Bronchial epithelial cell (primary cell): ENCODE results near the gene PVALEF. TPM values are rescaled to one million over a fixed set of nuclear protein-coding genes. Genes with fewer than 3 reads are reported as not detected.

Experiments used
- DNase-seq: peaks from one replicate; pipeline ENCODE4 v3.0.0-alpha.2; 2010; ENCODE audit warnings: low read depth
- FAIRE-seq: peaks from 2 replicates; lab custom pipeline; 2011; peaks lifted over from hg19 to GRCh38; lab: Jason Lieb, UNC
- H3K27me3 ChIP-seq: 2 replicates; pipeline ENCODE4 v1.5.1; 2011; ENCODE audit warnings: low read length; ENCODE audit not compliant: control insufficient read depth, insufficient read depth
- H3K36me3 ChIP-seq: 2 replicates; pipeline ENCODE4 v1.5.1; 2011; ENCODE audit warnings: low read length; ENCODE audit not compliant: control insufficient read depth, insufficient read depth
- H3K4me3 ChIP-seq: 2 replicates; pipeline ENCODE4 v1.5.1; 2011; ENCODE audit warnings: mild to moderate bottlenecking, low read depth, low read length, control low read depth
- total RNA-seq: library from RNA; depleted of rRNA; stranded (reverse); fragments of >200 nt; gene quantifications from 2 replicates; pipeline ENCODE4 v1.2.1, GENCODE V29; 2014
- TF ChIP-seq, protein P1 (sequence below): IDR thresholded peaks from 2 replicates; pipeline ENCODE4 v1.5.1; 2011; ENCODE audit warnings: mild to moderate bottlenecking, moderate library complexity, low read length, control low read depth, inconsistent platforms; ENCODE audit not compliant: insufficient read depth, severe bottlenecking

PVALEF gene
- total RNA-seq, 1 donor from 2014 or later, result not detected

DNA sequence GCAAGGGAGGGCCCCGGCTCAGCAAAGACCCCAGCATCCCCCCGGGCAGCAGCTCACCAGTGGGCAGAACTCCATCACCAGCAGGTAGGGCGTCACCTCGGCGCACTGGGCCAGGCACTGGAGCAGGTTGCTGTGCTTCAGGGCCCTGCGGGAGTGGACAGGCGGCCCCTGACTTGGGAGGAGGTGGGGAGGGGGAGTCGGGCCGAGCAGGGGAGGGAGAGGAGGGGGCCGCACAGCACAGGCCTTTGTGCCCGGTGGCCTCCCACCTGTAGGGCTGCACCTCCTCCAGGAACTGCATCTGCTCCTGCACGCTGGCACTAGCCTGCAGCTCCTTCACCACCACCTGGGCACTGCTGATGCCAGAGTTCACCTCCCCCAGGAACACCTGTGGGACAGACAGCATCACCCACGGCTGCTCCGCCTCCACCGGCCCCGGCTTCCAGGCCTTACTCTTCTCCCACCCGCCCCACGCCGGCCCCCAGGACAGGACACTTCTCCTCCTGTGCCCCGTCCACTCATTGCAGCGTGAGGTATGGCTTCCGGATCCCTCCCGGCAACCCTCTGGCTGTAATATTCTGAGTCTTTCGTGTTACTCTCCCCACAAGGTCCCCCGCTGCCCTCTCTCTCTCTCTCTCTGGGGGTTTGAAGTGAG, 37.7 kb upstream of the PVALEF start:
- H3K4me3 ChIP-seq, result no peak overlapping the region
- no peaks in the 10 kb centered on the region for H3K36me3 ChIP-seq
- TF ChIP-seq, protein P1, sequence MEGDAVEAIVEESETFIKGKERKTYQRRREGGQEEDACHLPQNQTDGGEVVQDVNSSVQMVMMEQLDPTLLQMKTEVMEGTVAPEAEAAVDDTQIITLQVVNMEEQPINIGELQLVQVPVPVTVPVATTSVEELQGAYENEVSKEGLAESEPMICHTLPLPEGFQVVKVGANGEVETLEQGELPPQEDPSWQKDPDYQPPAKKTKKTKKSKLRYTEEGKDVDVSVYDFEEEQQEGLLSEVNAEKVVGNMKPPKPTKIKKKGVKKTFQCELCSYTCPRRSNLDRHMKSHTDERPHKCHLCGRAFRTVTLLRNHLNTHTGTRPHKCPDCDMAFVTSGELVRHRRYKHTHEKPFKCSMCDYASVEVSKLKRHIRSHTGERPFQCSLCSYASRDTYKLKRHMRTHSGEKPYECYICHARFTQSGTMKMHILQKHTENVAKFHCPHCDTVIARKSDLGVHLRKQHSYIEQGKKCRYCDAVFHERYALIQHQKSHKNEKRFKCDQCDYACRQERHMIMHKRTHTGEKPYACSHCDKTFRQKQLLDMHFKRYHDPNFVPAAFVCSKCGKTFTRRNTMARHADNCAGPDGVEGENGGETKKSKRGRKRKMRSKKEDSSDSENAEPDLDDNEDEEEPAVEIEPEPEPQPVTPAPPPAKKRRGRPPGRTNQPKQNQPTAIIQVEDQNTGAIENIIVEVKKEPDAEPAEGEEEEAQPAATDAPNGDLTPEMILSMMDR, result no peak
- peaks cover 1% of the 10 kb centered on the region for H3K27me3 ChIP-seq
- no peak for FAIRE-seq
- DNase-seq, result no peak

DNA sequence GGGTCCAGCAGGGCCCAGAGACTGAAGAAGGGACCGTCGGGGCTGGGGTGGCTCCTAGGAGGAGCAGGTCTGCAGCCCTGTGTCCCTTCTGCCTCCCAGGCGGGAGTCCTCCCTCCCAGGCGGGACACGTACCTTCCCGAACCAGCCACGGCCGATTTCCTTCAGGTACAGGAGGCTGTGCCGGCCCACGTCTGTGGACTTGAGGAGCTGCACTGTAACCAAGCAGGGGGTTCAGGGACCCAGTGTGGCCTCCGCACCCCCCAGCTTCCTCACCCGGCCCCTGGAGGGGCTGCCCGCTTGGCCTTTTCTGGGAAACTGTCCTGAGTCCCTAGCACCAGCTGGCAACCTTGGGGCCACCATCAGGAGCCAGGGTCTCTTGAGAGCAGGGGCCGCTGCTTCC, 37.0 kb upstream of the PVALEF start:
- TF ChIP-seq, protein P1, result no peak
- DNase-seq, result no peak
- Histone ChIP-seq H3K4me3 (no peak overlapping the region), H3K27me3 (peaks cover 1% of the 10 kb centered on the region), H3K36me3 (no peaks in the 10 kb centered on the region)
- no peak for FAIRE-seq

DNA sequence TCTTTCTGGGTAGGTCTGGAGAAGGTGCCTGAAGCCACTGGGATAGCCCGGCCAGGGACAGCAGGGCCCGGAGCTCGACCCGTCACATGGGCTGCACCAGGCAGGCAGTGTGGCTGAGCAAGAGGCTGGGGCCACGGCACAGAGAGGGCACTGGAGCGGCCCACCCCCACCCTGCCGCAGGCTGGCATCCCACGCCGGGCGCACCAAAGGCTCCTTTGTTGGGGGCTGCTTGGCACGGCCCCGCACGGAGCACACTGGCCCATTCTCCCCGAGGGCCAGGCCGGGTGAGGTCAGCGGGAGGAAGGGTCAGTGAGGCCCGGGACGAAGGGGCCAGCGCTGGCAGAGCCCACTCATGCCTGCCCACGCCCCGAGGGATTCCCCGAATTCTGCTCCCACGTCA, 36.5 kb upstream of the PVALEF start:
- DNase-seq (no peak), FAIRE-seq (no peak)
- Histone ChIP-seq H3K4me3 (no peak overlapping the region), H3K27me3 (peaks cover 1% of the 10 kb centered on the region), H3K36me3 (no peaks in the 10 kb centered on the region)
- TF ChIP-seq, protein P1, result no peak

DNA sequence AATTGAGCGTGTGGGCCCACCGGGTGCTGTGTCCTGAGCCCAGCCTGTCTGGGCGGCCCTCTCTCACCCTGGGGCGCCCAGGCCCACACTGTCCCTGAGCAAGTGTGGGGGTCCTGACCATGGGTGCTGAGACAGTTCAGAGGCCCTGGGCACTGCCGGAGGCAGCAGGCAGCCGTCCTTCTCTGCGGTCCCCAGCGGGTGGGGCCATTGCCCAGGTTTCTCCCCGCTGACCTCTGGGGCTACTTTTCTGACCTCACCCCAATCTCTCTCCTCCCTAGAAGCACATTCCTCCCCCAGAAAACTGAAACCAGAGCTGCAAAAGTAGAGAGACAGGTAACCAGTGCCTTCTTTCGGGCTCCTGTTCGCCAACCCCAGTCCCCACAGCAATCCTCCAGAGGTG, 36.0 kb upstream of the PVALEF start:
- Histone ChIP-seq H3K36me3 (no peaks in the 10 kb centered on the region), H3K4me3 (no peak overlapping the region), H3K27me3 (peaks cover 1% of the 10 kb centered on the region)
- no peak for DNase-seq
- no peak for FAIRE-seq
- TF ChIP-seq, protein P1, result no peak

DNA sequence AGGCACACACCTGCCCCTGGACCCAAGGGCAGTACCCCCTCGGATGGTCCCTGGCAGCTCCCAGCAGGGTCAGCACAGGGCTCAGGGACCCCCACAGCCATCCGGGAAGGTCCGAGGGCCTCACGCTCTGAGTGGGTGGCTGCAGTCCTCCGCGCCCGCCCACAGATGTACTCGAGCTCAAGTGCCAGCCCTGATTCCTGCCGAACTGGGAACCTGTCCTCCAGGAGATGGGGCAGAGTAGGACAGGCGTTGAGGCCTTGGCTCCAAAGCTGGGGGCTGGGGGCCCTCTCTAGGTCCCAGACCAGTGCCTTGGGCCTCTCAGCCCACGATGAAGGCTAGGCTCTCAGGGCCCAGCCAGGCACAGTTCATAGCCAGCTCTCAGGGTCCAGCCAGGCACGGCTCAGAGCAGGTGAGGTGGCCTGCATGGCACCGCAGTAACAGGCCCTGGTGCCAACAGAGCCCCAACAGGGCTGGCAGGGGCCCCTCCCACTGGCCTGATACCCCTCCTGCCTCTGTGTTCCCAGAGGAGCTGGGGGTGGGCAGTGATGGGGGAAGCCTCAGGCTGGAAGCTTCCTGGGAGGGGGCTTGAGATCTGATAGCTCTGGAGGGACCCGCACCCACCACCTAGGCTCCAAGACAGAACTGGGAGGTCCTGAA, 35.5 kb upstream of the PVALEF start:
- H3K4me3 ChIP-seq, result no peak overlapping the region
- no peak for DNase-seq
- H3K36me3 ChIP-seq, result no peaks in the 10 kb centered on the region
- TF ChIP-seq, protein P1, result no peak
- FAIRE-seq, result no peak
- H3K27me3 ChIP-seq, result peaks cover 1% of the 10 kb centered on the region
